Measurements from ENCODE around the gene KLRK1. TPM values are rescaled to one million over a fixed set of nuclear protein-coding genes. Genes with fewer than 3 reads are reported as not detected.
"Not testable (repeated sequence)": the region's sequence is repeated elsewhere in the genome, so short reads cannot be mapped to it uniquely, and the experiment has no call there.

Gene KLRK1
- total RNA-seq, 4 donors from 2014 or later: 2.7 to 6.5 (median 4.2) TPM

GRCh38 chr12:10405294-10405693 is 15.5 kb upstream of the KLRK1 start:
- ATAC-seq (ENCODE audit: low FRiP score): no peak
- TF ChIP-seq CTCF (IDR thresholded peaks at IDR 0.05): no peak

GRCh38 chr12:10404798-10405197 is 15.0 kb upstream of the KLRK1 start:
- no peak for ATAC-seq (ENCODE audit: low FRiP score)
- no peak for TF ChIP-seq CTCF (IDR thresholded peaks at IDR 0.05)
- no peak for DNase-seq (ENCODE audit: low spot score)

More at GRCh38 chr12:10405294-10405693, 15.5 kb upstream of the KLRK1 start:
- no peak for DNase-seq (ENCODE audit: low spot score)

- no peak for TF ChIP-seq CTCF (IDR thresholded peaks at IDR 0.05)
Measured at GRCh38 chr12:10400829-10401228, 11.0 kb upstream of the KLRK1 start.

DNA sequence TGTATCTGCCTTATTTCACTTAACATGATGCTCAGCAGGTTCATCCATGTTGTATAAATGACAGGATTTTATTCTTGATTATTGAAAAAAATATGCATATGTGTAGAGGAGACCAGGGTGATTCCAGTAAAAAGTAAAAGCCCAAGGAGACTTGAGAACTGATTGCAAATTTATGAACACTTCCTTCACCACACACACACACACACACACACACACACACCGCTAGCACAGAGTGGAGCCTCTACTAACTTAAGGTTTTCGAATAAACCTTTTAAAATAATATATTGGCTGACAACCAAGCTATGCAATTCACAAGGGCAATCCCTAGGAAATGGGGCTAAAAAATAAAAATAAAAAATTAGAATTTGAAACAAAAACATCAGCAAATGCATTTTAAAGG is 8.3 kb upstream of the KLRK1 start:
- DNase-seq (ENCODE audit: low spot score) (no peak), ATAC-seq (ENCODE audit: low FRiP score) (no peak)
- TF ChIP-seq CTCF (IDR thresholded peaks at IDR 0.05): no peak

More at GRCh38 chr12:10400829-10401228, 11.0 kb upstream of the KLRK1 start:
- DNase-seq (ENCODE audit: low spot score) (no peak), ATAC-seq (ENCODE audit: low FRiP score) (no peak)

DNA sequence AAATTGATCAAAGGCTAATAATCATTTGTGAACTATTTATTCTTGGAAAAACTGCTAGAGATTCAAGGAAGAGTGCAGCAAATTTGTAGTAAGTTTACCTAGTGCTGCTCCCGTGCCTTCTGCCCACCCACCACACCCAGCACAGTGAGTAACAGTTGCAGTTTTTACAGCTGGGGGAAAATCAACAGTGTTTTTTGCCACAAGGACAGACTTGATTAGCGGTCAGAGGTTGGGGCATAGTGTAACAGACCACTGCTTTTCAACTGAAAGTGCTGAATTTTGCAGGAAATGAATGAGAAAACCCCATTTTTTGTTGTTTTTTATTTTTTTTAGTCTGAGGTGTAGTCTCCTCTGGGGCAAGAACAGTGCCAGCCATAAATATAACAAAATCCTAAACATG is 7.5 kb upstream of the KLRK1 start:
- ATAC-seq (ENCODE audit: low FRiP score): no peak
- no peak for TF ChIP-seq CTCF (IDR thresholded peaks at IDR 0.05)
- no peak for DNase-seq (ENCODE audit: low spot score)

DNA sequence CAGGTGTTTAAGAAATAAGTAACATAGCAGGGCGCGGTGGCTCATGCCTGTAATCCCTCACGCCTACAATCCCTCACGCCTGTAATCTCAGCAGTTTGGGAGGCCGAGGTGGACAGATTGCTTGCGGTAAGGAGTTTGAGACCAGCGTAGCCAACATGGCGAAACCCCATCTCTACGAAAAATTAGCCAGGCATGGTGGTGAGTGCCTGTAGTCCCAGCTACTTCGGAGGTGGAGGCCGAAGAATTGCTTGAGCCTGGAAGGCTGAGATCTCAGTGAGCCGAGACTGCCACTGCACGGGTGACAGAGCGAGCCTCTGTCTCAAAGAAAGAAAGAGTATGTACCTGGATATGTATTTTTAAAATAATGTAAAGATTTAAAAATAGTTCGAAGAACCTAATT is 6.3 kb upstream of the KLRK1 start:
- not testable (repeated sequence) for ATAC-seq (ENCODE audit: low FRiP score)

GRCh38 chr12:10395390-10395998 is 5.7 kb upstream of the KLRK1 start:
- ATAC-seq (ENCODE audit: low FRiP score): no peak
- no peak for TF ChIP-seq CTCF (IDR thresholded peaks at IDR 0.05)
- DNase-seq (ENCODE audit: low spot score): no peak

More for the DNA sequence above, 6.3 kb upstream of the KLRK1 start:
- DNase-seq (ENCODE audit: low spot score): not testable (repeated sequence)

- not testable (repeated sequence) for ATAC-seq (ENCODE audit: low FRiP score); DNase-seq (ENCODE audit: low spot score)
Measured at GRCh38 chr12:10394531-10395152, 4.8 kb upstream of the KLRK1 start.

All from omental fat pad (tissue), 4 donors.